Pericardium fibroblast (primary cell): ENCODE measurements around the gene STK16. TPM values are rescaled to one million over a fixed set of nuclear protein-coding genes. Genes with fewer than 3 reads are reported as not detected.

Experiments used
- total RNA-seq: library from RNA; depleted of rRNA; stranded (reverse); fragments of >200 nt; gene quantifications from 2 replicates; pipeline ENCODE4 v1.2.3, GENCODE V29; 2015

The STK16 gene
- 12.2 and 13.4 TPM in 2 replicates for total RNA-seq

GRCh38 chr2:219245148-219245898 lies at the start of gene STK16, which contains the start of gene GLB1L:
TSS of gene STK16 (plus strand) at chr2:219245479. CDS start at chr2:219246000, 521 bp downstream.
TSS of gene GLB1L (minus strand) at chr2:219245444. CDS start at chr2:219243573, 1,871 bp downstream.

GRCh38 chr2:219206328-219207133 lies 38.7 kb upstream of the STK16 start, which contains the start of gene ZFAND2B:
TSS of gene ZFAND2B (plus strand) at chr2:219206782. CDS start at chr2:219206988, 206 bp downstream.

GRCh38 chr2:219218732-219219701 lies 26.3 kb upstream of the STK16 start, which contains the start of gene ABCB6:
TSS of gene ABCB6 (minus strand) at chr2:219218958. CDS start at chr2:219218673, 285 bp downstream.

GRCh38 chr2:219229305-219230058 lies 15.8 kb upstream of the STK16 start, which contains the start of the genes ANKZF1 and ATG9A:
TSS of gene ANKZF1 (plus strand) at chr2:219229806. CDS start at chr2:219230258, 452 bp downstream.
TSS of gene ATG9A (minus strand) at chr2:219229636. CDS start at chr2:219228024, 1,612 bp downstream.

GRCh38 chr2:219252900-219253752 lies 7.8 kb downstream of the STK16 start, which contains the start of gene TUBA4B:
TSS of gene TUBA4B (plus strand) at chr2:219253243. CDS start at chr2:219253408, 165 bp downstream.

GRCh38 chr2:219253753-219254589 lies 8.7 kb downstream of the STK16 start, which contains the start of gene TUBA4A:
TSS of gene TUBA4A (minus strand) at chr2:219253918. CDS start at chr2:219253858, 60 bp downstream.

GRCh38 chr2:219279151-219279915 lies 34.1 kb downstream of the STK16 start, which contains the start of gene DNAJB2:
TSS of gene DNAJB2 (plus strand) at chr2:219279366. CDS start at chr2:219279834, 468 bp downstream.

Other genes with a start within 250 kb of the STK16 start
- gene CFAP65, start 204.0 kb upstream of the STK16 start, total RNA-seq: not detected in 2 replicates
- gene IHH, start 184.6 kb upstream of the STK16 start, total RNA-seq: 0.12 TPM in 1 of 2 replicates, not detected in the other
- gene NHEJ1, start 84.7 kb upstream of the STK16 start, total RNA-seq: 20.0 and 24.2 TPM in 2 replicates
- 0.09 and 0.12 TPM in 2 replicates for gene SLC23A3, start 75.5 kb upstream of the STK16 start, total RNA-seq
- 20.2 and 24.2 TPM in 2 replicates for gene CNPPD1, start 68.6 kb upstream of the STK16 start, total RNA-seq
- gene RETREG2, start 67.2 kb upstream of the STK16 start, total RNA-seq: 40.9 and 47.1 TPM in 2 replicates
- 26.0 and 28.9 TPM in 2 replicates for gene ZFAND2B, start 38.7 kb upstream of the STK16 start, total RNA-seq
- 22.0 and 33.0 TPM in 2 replicates for gene ABCB6, start 26.5 kb upstream of the STK16 start, total RNA-seq
- gene ATG9A, start 15.8 kb upstream of the STK16 start, total RNA-seq: 50.3 and 60.6 TPM in 2 replicates
- gene ANKZF1, start 15.7 kb upstream of the STK16 start, total RNA-seq: 32.1 and 33.6 TPM in 2 replicates
- gene GLB1L, start within 50 bp of the STK16 start, total RNA-seq: 13.0 and 24.3 TPM in 2 replicates
- not detected in 2 replicates for gene TUBA4B, start 7.8 kb downstream of the STK16 start, total RNA-seq
- 2.0 and 6.0 TPM in 2 replicates for gene TUBA4A, start 8.4 kb downstream of the STK16 start, total RNA-seq
- gene DNAJB2, start 33.9 kb downstream of the STK16 start, total RNA-seq: 31.4 and 35.7 TPM in 2 replicates
- 4.6 and 6.0 TPM in 2 replicates for gene PTPRN, start 63.9 kb downstream of the STK16 start, total RNA-seq
- not detected in 2 replicates for gene RESP18, start 87.3 kb downstream of the STK16 start, total RNA-seq
- gene DNPEP, start 142.4 kb downstream of the STK16 start, total RNA-seq: 58.1 and 63.8 TPM in 2 replicates
- gene DES, start 172.9 kb downstream of the STK16 start, total RNA-seq: 98.0 and 165 TPM in 2 replicates
- gene SPEG, start 189.4 kb downstream of the STK16 start, total RNA-seq: 22.5 and 32.4 TPM in 2 replicates